ENCODE measurements around the gene TNFAIP2. TPM values are rescaled to one million over a fixed set of nuclear protein-coding genes. Genes with fewer than 3 reads are reported as not detected.

Gene TNFAIP2
- total RNA-seq, 1 donor from 2014 or later, result 5.3 TPM

- Mint-ChIP-seq H3K36me3 (no peaks in the 10 kb centered on the region), H3K4me3 (no peak overlapping the region), H3K27ac (no peak overlapping the region), H3K4me1 (peaks cover 22% of the 10 kb centered on the region), H3K9me3 (no peaks in the 10 kb centered on the region), H3K27me3 (ENCODE audit: insufficient read depth, low read depth) (peaks cover 26% of the 10 kb centered on the region)
- Histone ChIP-seq H3K9me3 (ENCODE audit: low read depth) (no peaks in the 10 kb centered on the region), H3K79me2 (ENCODE audit: low read depth) (no peaks in the 10 kb centered on the region), H3K4me2 (no peak overlapping the region), H3K27ac (no peak overlapping the region), H3K4me3 (no peak overlapping the region), H4K20me1 (ENCODE audit: low read depth) (no peaks in the 10 kb centered on the region), H3K36me3 (no peaks in the 10 kb centered on the region), H3F3A (ENCODE audit: low read depth) (no peaks in the 10 kb centered on the region), H2AFZ (replicated peaks) (no peak overlapping the region), H3K4me1 (peaks cover 12% of the 10 kb centered on the region), H3K27me3 (peaks cover 35% of the 10 kb centered on the region), H3K9ac (no peak overlapping the region)
- TF ChIP-seq EZH2 (IDR thresholded peaks at IDR 0.05), result no peak
- TF ChIP-seq, protein P1, sequence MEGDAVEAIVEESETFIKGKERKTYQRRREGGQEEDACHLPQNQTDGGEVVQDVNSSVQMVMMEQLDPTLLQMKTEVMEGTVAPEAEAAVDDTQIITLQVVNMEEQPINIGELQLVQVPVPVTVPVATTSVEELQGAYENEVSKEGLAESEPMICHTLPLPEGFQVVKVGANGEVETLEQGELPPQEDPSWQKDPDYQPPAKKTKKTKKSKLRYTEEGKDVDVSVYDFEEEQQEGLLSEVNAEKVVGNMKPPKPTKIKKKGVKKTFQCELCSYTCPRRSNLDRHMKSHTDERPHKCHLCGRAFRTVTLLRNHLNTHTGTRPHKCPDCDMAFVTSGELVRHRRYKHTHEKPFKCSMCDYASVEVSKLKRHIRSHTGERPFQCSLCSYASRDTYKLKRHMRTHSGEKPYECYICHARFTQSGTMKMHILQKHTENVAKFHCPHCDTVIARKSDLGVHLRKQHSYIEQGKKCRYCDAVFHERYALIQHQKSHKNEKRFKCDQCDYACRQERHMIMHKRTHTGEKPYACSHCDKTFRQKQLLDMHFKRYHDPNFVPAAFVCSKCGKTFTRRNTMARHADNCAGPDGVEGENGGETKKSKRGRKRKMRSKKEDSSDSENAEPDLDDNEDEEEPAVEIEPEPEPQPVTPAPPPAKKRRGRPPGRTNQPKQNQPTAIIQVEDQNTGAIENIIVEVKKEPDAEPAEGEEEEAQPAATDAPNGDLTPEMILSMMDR (IDR thresholded peaks at IDR 0.05), result no peak
- no peak for TF ChIP-seq EZH2phosphoT487 (IDR thresholded peaks at IDR 0.05)
- DNase-seq (ENCODE audit: low spot score), result no peak
Measured at GRCh38 chr14:103107941-103108748, 15.1 kb upstream of the TNFAIP2 start.

DNA sequence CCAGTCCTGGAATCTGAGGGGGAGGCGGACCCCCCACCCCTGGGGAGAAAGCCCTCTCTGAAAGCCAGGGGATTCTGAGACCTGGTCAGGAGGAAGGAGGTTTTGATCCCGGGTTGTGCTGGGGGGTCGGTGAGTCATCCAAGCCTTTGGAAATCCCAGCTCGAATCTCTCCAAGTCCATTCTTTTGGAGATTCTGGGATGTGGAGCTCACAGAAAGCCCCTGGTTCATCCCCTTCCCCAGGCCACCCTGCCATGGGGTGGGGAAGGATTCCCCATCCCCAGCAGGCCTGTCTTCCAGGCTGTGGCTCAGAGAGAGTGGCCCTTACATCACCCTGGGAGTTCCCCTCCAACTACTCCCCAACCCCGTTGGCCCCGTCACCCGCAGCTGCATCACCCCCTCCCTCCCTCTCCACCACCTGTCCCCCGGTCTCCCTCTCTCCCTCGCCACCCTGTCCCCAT lies 14.5 kb upstream of the TNFAIP2 start:
- H3K36me3 ChIP-seq, result no peaks in the 10 kb centered on the region
- H3K9ac ChIP-seq, result no peak overlapping the region
- peaks cover 12% of the 10 kb centered on the region for H3K4me1 ChIP-seq
- no peaks in the 10 kb centered on the region for H3K9me3 ChIP-seq (ENCODE audit: low read depth)
- H3K4me2 ChIP-seq, result no peak overlapping the region
- no peaks in the 10 kb centered on the region for H4K20me1 ChIP-seq (ENCODE audit: low read depth)
- Mint-ChIP-seq H3K36me3 (no peaks in the 10 kb centered on the region), H3K27ac (no peak overlapping the region), H3K27me3 (ENCODE audit: insufficient read depth, low read depth) (peaks cover 21% of the 10 kb centered on the region), H3K4me3 (no peak overlapping the region), H3K4me1 (peaks cover 21% of the 10 kb centered on the region), H3K9me3 (no peaks in the 10 kb centered on the region)
- H3F3A ChIP-seq (ENCODE audit: low read depth), result no peaks in the 10 kb centered on the region
- DNase-seq (ENCODE audit: low spot score), result no peak
- H3K79me2 ChIP-seq (ENCODE audit: low read depth), result no peaks in the 10 kb centered on the region
- H3K4me3 ChIP-seq, result no peak overlapping the region
- H3K27ac ChIP-seq, result no peak overlapping the region
- H2AFZ ChIP-seq (replicated peaks), result no peak overlapping the region
- TF ChIP-seq, protein P1 (IDR thresholded peaks at IDR 0.05), result no peak
- TF ChIP-seq EZH2 (IDR thresholded peaks at IDR 0.05), result no peak
- TF ChIP-seq EZH2phosphoT487 (IDR thresholded peaks at IDR 0.05), result no peak
- H3K27me3 ChIP-seq, result peaks cover 29% of the 10 kb centered on the region

GRCh38 chr14:103109535-103110441 lies 13.5 kb upstream of the TNFAIP2 start:
- Histone ChIP-seq H3K36me3 (no peaks in the 10 kb centered on the region), H3K4me1 (peaks cover 12% of the 10 kb centered on the region), H2AFZ (replicated peaks) (peak overlapping the region; percentile 36), H3K79me2 (ENCODE audit: low read depth) (no peaks in the 10 kb centered on the region), H3K4me2 (peak overlapping the region; percentile 52), H3K27me3 (peaks cover 18% of the 10 kb centered on the region), H3K27ac (no peak overlapping the region), H3K9me3 (ENCODE audit: low read depth) (no peaks in the 10 kb centered on the region), H3K4me3 (peak overlapping the region; percentile 0), H3F3A (ENCODE audit: low read depth) (no peaks in the 10 kb centered on the region), H3K9ac (no peak overlapping the region), H4K20me1 (ENCODE audit: low read depth) (no peaks in the 10 kb centered on the region)
- Mint-ChIP-seq H3K4me3 (no peak overlapping the region), H3K27me3 (ENCODE audit: insufficient read depth, low read depth) (peaks cover 19% of the 10 kb centered on the region), H3K9me3 (no peaks in the 10 kb centered on the region), H3K36me3 (no peaks in the 10 kb centered on the region), H3K27ac (peak overlapping the region; percentile 42), H3K4me1 (peaks cover 21% of the 10 kb centered on the region)
- DNase-seq (ENCODE audit: low spot score), result peak; percentile 59
- TF ChIP-seq EZH2 (IDR thresholded peaks at IDR 0.05), result peak; percentile 26
- TF ChIP-seq, protein P1 (IDR thresholded peaks at IDR 0.05), result no peak

Measured in neural progenitor cell (in vitro differentiated cells).